Ectodermal cell (in vitro differentiated cells): ENCODE results near the gene GALNT6. TPM values are rescaled to one million over a fixed set of nuclear protein-coding genes. Genes with fewer than 3 reads are reported as not detected.

Experiments
- H3K27ac ChIP-seq: 2 replicates; pipeline ENCODE4 v1.7.0; 2013; ENCODE audit warnings: mild to moderate bottlenecking, low read depth, low read length; ENCODE audit not compliant: insufficient read depth, poor library complexity, severe bottlenecking
- H3K27me3 ChIP-seq: 2 replicates; pipeline ENCODE4 v1.7.0; 2013; ENCODE audit warnings: mild to moderate bottlenecking, low read length; ENCODE audit not compliant: insufficient read depth, control insufficient read depth, poor library complexity, severe bottlenecking
- H3K36me3 ChIP-seq: one replicate; pipeline ENCODE4 v1.7.0; 2013; ENCODE audit warnings: low read length; ENCODE audit not compliant: control insufficient read depth, insufficient read depth
- H3K4me1 ChIP-seq: one replicate; pipeline ENCODE4 v1.7.0; 2013; ENCODE audit warnings: low read length; ENCODE audit not compliant: control insufficient read depth, insufficient read depth
- H3K4me3 ChIP-seq: 2 replicates; pipeline ENCODE4 v1.7.0; 2013; ENCODE audit warnings: low read depth, low read length, control low read depth; ENCODE audit not compliant: insufficient read depth
- H3K9me3 ChIP-seq: 2 replicates; pipeline ENCODE4 v1.7.0; 2013; ENCODE audit warnings: mild to moderate bottlenecking, low read length, moderate library complexity; ENCODE audit not compliant: control insufficient read depth
- WGBS, 2 experiments: methylation state at CpG; one replicate each; pipeline ENCODE4 v1.1.7; 2013; ENCODE audit warnings: missing lambda C conversion rate in 2 of 2; 5-methylcytosine and 5-hydroxymethylcytosine counted together
- polyA plus RNA-seq, 4 experiments: library from polyadenylated mRNA; stranded (reverse); fragments of 50-300 nt; gene quantifications; one replicate each; pipeline ENCODE4 v1.2.3, GENCODE V29; 2013

The GALNT6 gene, protein sequence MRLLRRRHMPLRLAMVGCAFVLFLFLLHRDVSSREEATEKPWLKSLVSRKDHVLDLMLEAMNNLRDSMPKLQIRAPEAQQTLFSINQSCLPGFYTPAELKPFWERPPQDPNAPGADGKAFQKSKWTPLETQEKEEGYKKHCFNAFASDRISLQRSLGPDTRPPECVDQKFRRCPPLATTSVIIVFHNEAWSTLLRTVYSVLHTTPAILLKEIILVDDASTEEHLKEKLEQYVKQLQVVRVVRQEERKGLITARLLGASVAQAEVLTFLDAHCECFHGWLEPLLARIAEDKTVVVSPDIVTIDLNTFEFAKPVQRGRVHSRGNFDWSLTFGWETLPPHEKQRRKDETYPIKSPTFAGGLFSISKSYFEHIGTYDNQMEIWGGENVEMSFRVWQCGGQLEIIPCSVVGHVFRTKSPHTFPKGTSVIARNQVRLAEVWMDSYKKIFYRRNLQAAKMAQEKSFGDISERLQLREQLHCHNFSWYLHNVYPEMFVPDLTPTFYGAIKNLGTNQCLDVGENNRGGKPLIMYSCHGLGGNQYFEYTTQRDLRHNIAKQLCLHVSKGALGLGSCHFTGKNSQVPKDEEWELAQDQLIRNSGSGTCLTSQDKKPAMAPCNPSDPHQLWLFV
- 0.31 TPM for polyA plus RNA-seq (2013, experiment 1 of 4)
- 0.55 TPM for polyA plus RNA-seq (2013, experiment 2 of 4)
- polyA plus RNA-seq (2013, experiment 3 of 4): 0.37 TPM
- 0.69 TPM for polyA plus RNA-seq (2013, experiment 4 of 4)

DNA sequence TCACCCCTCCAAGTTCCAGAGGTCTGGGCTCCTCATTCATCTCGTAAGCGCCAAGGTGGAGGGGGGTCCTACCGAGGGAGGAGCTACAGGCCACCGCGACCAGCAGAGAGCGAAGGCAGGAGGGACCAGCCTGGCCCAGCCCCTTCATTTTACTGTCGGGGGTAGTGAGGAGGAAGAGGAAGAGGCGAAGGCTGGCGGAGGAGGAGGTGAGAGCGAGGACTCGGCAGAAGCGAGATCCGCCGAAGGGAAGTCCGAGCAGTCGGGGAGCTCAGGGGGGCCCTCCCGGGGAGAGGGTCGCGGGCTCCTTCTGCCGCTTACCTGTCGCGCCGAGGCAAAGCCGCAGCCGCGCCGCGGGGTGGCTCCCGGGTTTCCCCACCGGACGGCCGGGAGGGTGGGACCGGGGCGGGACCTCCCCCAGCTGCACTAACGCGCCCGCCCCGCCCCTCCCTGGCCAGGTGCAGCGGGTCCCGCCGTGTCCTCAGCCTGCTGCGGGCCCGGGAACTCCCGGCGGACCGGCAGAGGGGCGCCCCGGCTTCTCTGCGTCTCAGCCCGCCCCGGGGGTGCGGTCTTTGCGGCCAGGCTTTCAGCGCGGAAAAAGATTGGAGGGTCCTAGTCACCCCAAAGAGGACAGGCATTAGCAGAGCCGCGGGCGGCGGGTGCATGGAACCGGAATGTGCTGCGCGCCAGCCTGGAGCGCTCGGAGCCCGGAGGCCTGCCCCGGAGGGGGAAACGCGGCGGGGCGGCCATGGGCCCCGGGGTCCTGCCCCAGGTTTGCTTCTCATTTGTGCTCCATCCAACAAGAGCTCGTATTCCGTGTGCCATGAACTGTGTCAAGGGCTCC lies at the start of gene GALNT6:
Gene GALNT6 (minus strand): TSS at position 124 of the 841 bp plus-strand sequence. CDS start 11,625 bp downstream, outside the sequence.
- no peaks in the 10 kb centered on the region for H3K4me1 ChIP-seq
- no peaks in the 10 kb centered on the region for H3K9me3 ChIP-seq
- 0% methylated on average over 73 of the region's 73 CpGs for WGBS, 2 experiments
- H3K27ac ChIP-seq: no peak within 1 kb of the TSS
- H3K36me3 ChIP-seq: no peaks in the 10 kb centered on the region
- peaks cover 46% of the 10 kb centered on the region for H3K27me3 ChIP-seq
- H3K4me3 ChIP-seq: peak within 1 kb of the TSS; percentile 51

DNA sequence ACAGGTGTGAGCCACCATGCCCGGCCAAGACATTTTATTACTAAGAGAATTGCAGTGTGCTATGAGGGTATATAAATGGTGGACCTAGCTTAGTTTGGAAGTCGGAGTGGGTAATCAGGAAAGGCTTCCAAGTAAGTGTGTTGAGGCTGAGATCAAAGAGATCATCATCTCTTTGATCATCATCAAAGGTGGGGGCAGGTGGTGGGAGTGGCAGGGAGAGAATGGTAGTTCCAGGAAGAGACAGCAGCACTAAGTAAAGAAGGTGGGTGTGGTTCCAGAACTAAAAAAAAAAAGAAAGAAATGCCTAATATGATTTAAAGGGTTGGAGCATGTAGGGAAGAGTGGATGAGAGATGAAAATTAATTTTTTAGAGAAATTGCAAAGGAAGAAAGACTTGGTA lies 48.1 kb upstream of the GALNT6 start:
- 89 to 91% methylated on average over 2 of the region's 2 CpGs for WGBS, 2 experiments
- Histone ChIP-seq H3K9me3 (no peaks in the 10 kb centered on the region), H3K36me3 (no peaks in the 10 kb centered on the region), H3K27me3 (no peaks in the 10 kb centered on the region), H3K4me1 (no peaks in the 10 kb centered on the region), H3K4me3 (no peak overlapping the region), H3K27ac (no peak overlapping the region)

DNA sequence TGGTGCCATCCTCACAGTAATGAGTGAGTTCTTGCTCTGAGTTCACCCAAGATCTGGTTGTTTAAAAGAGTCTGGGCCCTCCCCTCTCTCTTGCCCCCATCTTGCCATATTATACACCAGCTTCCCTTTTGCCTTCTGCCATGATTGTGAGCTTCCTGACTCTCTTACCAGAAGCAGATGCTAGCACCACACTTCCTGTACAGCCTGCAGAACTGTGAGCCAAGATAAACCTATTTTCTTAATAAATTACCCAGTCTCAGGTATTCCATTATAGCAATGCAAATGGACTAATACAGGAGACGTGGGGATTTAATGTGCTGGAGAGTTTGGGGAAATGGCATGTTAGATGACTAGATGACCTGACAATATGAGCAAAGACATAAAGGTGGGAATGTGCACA lies 46.2 kb upstream of the GALNT6 start:
- no peaks in the 10 kb centered on the region for H3K36me3 ChIP-seq
- WGBS, 2 experiments: 96 to 97% methylated on average over 1 of the region's 1 CpG
- H3K27me3 ChIP-seq: no peaks in the 10 kb centered on the region
- no peaks in the 10 kb centered on the region for H3K9me3 ChIP-seq
- H3K4me3 ChIP-seq: no peak overlapping the region
- H3K4me1 ChIP-seq: no peaks in the 10 kb centered on the region
- H3K27ac ChIP-seq: no peak overlapping the region

DNA sequence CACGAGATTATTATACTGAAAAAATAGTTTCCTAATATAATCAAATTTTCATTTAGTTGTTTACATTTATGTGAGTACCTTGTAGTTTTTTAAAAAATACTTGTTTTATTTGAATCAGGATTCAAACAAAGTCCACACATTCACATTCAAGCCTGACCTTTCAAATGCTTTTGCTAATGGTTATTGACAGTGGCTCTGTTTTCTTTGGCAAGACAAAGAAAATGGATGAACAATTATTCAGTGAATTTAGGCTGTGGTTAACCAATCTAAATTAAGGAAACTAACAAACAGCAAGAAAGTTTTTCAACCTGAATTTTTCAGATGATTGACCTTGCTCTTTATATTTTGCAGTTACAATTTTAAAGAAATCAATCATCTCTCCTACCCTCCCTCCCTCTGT lies 43.1 kb upstream of the GALNT6 start:
- Histone ChIP-seq H3K36me3 (no peaks in the 10 kb centered on the region), H3K9me3 (no peaks in the 10 kb centered on the region), H3K27me3 (no peaks in the 10 kb centered on the region), H3K4me1 (no peaks in the 10 kb centered on the region), H3K4me3 (no peak overlapping the region), H3K27ac (no peak overlapping the region)
- no CpG with 5 or more reads among the region's 1 CpG for WGBS, 2 experiments

DNA sequence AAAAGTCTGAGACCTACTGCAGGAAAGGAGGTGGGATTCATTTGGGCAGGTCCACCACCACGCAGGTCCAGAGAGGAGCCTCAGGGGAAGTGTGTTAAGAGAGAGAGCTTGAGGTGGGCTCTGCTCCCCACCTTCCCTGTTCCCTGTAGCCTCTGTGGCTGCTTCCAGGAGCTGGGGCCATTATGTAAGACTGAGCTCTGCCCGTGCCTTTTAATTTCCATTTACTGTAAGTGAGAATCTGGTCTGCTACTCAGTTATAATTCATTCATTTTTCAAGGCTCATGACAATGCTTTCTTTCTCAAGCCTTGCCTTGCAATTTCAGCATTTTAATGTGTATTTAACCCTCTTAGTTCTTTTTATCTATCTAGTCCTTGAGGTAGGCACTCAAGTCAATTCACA lies 41.7 kb upstream of the GALNT6 start:
- Histone ChIP-seq H3K27me3 (no peaks in the 10 kb centered on the region), H3K4me3 (no peak overlapping the region), H3K27ac (no peak overlapping the region), H3K36me3 (no peaks in the 10 kb centered on the region), H3K4me1 (no peaks in the 10 kb centered on the region), H3K9me3 (no peaks in the 10 kb centered on the region)
- WGBS, 2 experiments: 83 to 85% methylated on average over 2 of the region's 2 CpGs

DNA sequence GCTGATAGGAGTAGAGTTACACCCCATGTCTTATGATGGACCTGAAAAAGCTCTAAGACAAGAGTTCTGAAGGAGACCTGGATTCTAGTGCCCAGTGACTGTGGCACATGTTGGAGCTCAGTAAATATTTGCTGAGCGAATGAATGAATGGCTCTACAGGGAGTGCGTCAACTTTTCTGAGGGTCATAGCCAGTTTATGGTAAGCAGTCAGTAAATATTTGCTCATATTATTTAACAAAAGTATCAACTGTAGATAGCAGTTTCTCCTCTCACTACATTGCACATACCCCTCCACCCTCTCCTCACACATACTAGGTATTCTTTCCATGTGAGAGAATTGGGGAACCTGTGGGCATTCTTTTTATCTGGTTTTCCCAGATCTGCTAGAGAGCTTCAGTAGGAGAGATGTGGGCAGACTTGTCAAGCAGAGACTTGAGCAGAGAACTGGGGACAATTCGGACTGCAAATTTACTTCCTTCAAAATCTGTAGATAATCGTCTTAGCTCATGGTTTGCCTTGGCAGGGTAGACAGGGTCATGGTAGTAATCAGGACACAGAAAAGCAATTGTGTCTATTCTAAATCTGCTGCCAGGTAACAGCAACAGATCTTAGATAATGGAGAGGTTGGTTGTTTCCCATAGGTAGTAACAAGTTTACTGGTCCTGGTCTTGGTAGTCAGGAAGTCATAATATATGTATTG lies 39.1 kb upstream of the GALNT6 start:
- Histone ChIP-seq H3K27me3 (no peaks in the 10 kb centered on the region), H3K9me3 (no peaks in the 10 kb centered on the region), H3K4me3 (no peak overlapping the region), H3K36me3 (no peaks in the 10 kb centered on the region), H3K27ac (no peak overlapping the region), H3K4me1 (peaks cover 3% of the 10 kb centered on the region)
- 67 to 73% methylated on average over 3 to 4 of the region's 4 CpGs for WGBS, 2 experiments

DNA sequence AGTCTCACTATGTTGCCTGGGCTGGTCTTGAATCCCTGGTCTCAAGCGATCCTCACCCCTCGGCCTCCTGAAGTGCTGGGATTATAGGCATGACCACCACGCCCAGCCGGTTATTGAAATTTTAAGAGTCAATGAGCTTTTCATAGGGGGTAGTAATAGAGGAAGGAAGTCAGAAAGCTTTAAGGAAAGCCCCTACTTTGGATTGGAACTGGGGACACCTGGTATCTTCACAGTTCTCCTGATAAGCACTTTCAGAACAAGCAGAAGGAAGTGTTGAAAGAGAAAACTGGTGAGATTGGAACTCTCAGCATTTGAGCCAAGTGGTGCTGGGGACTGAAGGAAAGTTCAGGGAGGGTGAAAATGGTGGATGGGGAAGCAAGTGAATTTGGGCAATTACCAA lies 38.5 kb upstream of the GALNT6 start:
- H3K36me3 ChIP-seq: no peaks in the 10 kb centered on the region

DNA sequence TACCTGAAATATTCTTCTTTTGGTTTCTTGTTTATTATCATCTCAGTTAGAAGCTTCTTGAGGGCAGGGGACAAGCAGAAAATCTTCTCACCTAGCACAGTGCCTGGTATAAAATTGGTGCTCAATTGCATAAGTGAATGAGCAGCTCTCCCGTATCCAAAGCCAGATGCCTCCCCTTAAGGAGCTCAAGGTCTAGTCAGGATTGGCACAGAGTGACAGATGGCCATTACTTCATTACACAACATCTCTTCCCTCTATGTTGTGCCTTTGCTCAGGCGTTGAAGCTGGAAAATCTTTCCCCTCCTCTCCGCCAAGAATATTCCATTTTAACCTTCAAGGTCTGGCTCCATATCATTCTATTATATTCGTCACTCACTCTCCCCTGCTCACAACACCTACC lies 37.0 kb upstream of the GALNT6 start:
- H3K9me3 ChIP-seq: no peaks in the 10 kb centered on the region
- H3K4me1 ChIP-seq: peaks cover 12% of the 10 kb centered on the region
- WGBS, 2 experiments: 93 to 95% methylated on average over 4 of the region's 4 CpGs
- H3K27ac ChIP-seq: no peak overlapping the region
- H3K36me3 ChIP-seq: no peaks in the 10 kb centered on the region
- no peaks in the 10 kb centered on the region for H3K27me3 ChIP-seq
- H3K4me3 ChIP-seq: no peak overlapping the region

More for the DNA sequence above, 38.5 kb upstream of the GALNT6 start:
- 91 to 98% methylated on average over 4 of the region's 4 CpGs for WGBS, 2 experiments
- no peaks in the 10 kb centered on the region for H3K27me3 ChIP-seq
- no peaks in the 10 kb centered on the region for H3K9me3 ChIP-seq
- no peak overlapping the region for H3K27ac ChIP-seq
- peaks cover 6% of the 10 kb centered on the region for H3K4me1 ChIP-seq
- no peak overlapping the region for H3K4me3 ChIP-seq

DNA sequence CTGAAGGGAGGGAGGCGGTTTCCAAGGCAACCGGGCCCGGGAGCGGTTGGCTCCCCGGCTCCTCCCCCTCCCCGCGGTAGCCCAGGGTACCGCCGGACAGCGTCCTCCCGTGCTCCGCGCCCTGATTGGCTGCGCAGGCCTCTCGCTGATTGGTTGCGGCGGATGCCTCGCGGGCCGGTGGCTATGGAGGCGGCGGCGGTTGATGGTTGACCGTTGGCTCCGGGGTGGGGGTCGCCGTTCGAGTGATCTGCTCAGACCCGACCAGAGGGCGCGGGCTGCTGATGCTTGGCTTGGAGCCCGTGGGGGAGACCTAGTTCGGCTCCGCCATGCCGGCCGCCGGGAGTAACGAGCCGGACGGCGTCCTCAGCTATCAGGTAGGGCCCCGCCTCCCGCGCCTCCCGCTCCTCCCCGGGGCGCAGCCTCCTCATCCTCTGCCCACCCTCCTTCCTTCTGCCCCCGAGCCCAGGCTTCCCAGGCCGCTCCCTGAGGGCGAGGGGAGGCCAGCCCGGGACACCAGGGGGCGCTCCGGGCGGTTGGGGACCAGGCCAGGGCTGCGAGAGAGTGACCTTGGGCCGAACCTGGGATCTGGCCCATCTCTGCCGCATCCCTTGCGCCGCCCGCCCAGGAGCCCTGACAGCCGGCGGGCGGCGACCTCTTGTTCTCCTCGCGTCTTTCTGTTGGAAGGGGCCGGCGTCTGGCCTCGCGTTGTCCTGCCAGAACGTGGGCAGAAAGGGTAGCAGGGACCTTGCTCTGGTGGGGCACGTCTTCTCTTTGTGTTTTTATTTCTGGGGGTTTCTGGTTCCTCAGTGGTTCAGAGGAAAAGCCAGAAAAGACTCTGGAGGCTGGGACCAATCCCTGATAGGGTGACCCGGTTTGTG lies 33.7 kb upstream of the GALNT6 start, which contains the start of gene SLC4A8:
Gene SLC4A8 (plus strand): TSS at position 170 of the 878 bp plus-strand sequence. CDS start 157 bp downstream, at position 327.
- no peaks in the 10 kb centered on the region for H3K9me3 ChIP-seq
- peak within 1 kb of the TSS; percentile 59 for H3K4me3 ChIP-seq
- 1% methylated on average over 73 of the region's 73 CpGs for WGBS, 2 experiments
- no peak within 1 kb of the TSS for H3K27ac ChIP-seq
- peaks cover 16% of the 10 kb centered on the region for H3K4me1 ChIP-seq
- no peaks in the 10 kb centered on the region for H3K27me3 ChIP-seq
- H3K36me3 ChIP-seq: no peaks in the 10 kb centered on the region
